ENCODE data around the gene TARDBP. TPM values are rescaled to one million over a fixed set of nuclear protein-coding genes. Genes with fewer than 3 reads are reported as not detected.
"Not testable (repeated sequence)": the region's sequence is repeated elsewhere in the genome, so short reads cannot be mapped to it uniquely, and the experiment has no call there.

The TARDBP gene
- total RNA-seq, 3 donors from 2014 or later (not counting 1 experiment from before 2014, with no cell fraction given) = 148 to 171 (median 161) TPM

- ATAC-seq (no peak), DNase-seq (no peak)
- no peaks in the 10 kb centered on the region for H3K9me3 Mint-ChIP-seq
- Histone ChIP-seq H3K4me1 (ENCODE audit: control insufficient read depth, insufficient read depth, low read length) (no peaks in the 10 kb centered on the region), H3K4me3 (ENCODE audit: low read length) (no peak overlapping the region), H3K9me3 (ENCODE audit: control insufficient read depth, insufficient read depth, low read length) (no peaks in the 10 kb centered on the region), H3K36me3 (ENCODE audit: control insufficient read depth, insufficient read depth, low read length) (peaks cover 84% of the 10 kb centered on the region), H3K27me3 (ENCODE audit: control insufficient read depth, insufficient read depth, low read length) (no peaks in the 10 kb centered on the region), H3K27ac (ENCODE audit: low read length) (no peak overlapping the region)
- no peak overlapping the region for H3K4me3 Mint-ChIP-seq
- H3K4me1 Mint-ChIP-seq = no peaks in the 10 kb centered on the region
- H3K27ac Mint-ChIP-seq = peak overlapping the region; percentile 11 to 41
- no peaks in the 10 kb centered on the region for H3K27me3 Mint-ChIP-seq (ENCODE audit: low read depth in 2 of 2)
- TF ChIP-seq CTCF (IDR thresholded peaks at IDR 0.05) = no peak
- peaks cover 23% of the 10 kb centered on the region for H3K36me3 Mint-ChIP-seq
- intact Hi-C loops (cut with micrococcal nuclease) = no loop called here
- WGBS (ENCODE audit: insufficient coverage) = 90% methylated on average over 15 of the region's 15 CpGs
Observed at GRCh38 chr1:11071463-11072215, 59.2 kb downstream of the TARDBP start.

- Mint-ChIP-seq H3K4me3 (no peak overlapping the region), H3K9me3 (no peaks in the 10 kb centered on the region), H3K36me3 (peaks cover 23% of the 10 kb centered on the region)
Observed at GRCh38 chr1:11072216-11072917, 59.9 kb downstream of the TARDBP start.

GRCh38 chr1:11073398-11073797 lies 60.9 kb downstream of the TARDBP start:
- peaks cover 84% of the 10 kb centered on the region for H3K36me3 ChIP-seq (ENCODE audit: control insufficient read depth, insufficient read depth, low read length)
- peaks cover 24% of the 10 kb centered on the region for H3K36me3 Mint-ChIP-seq
- H3K9me3 Mint-ChIP-seq; intact Hi-C loops (cut with micrococcal nuclease); H3K4me3 Mint-ChIP-seq; H3K27me3 Mint-ChIP-seq (ENCODE audit: low read depth in 2 of 2); H3K27ac Mint-ChIP-seq; ATAC-seq; H3K4me1 Mint-ChIP-seq; H3K4me1 ChIP-seq (ENCODE audit: control insufficient read depth, insufficient read depth, low read length); DNase-seq; H3K27ac ChIP-seq (ENCODE audit: low read length); H3K27me3 ChIP-seq (ENCODE audit: control insufficient read depth, insufficient read depth, low read length); H3K4me3 ChIP-seq (ENCODE audit: low read length); H3K9me3 ChIP-seq (ENCODE audit: control insufficient read depth, insufficient read depth, low read length): not testable (repeated sequence)
- 82% methylated on average over 6 of the region's 7 CpGs for WGBS (ENCODE audit: insufficient coverage)

More at GRCh38 chr1:11072216-11072917, 59.9 kb downstream of the TARDBP start:
- Histone ChIP-seq H3K4me1 (ENCODE audit: control insufficient read depth, insufficient read depth, low read length) (no peaks in the 10 kb centered on the region), H3K9me3 (ENCODE audit: control insufficient read depth, insufficient read depth, low read length) (no peaks in the 10 kb centered on the region), H3K27me3 (ENCODE audit: control insufficient read depth, insufficient read depth, low read length) (no peaks in the 10 kb centered on the region), H3K36me3 (ENCODE audit: control insufficient read depth, insufficient read depth, low read length) (peaks cover 87% of the 10 kb centered on the region), H3K4me3 (ENCODE audit: low read length) (no peak overlapping the region), H3K27ac (ENCODE audit: low read length) (no peak overlapping the region)
- DNase-seq = no peak
- TF ChIP-seq CTCF (IDR thresholded peaks at IDR 0.05) = no peak
- ATAC-seq = no peak
- no peaks in the 10 kb centered on the region for H3K4me1 Mint-ChIP-seq
- no peaks in the 10 kb centered on the region for H3K27me3 Mint-ChIP-seq (ENCODE audit: low read depth in 2 of 2)
- H3K27ac Mint-ChIP-seq = no peak overlapping the region
- WGBS (ENCODE audit: insufficient coverage) = 72% methylated on average over 13 of the region's 13 CpGs
- intact Hi-C loops (cut with micrococcal nuclease) = no loop called here

Other genes with a start within 250 kb of the TARDBP start
- gene CASZ1, start 216.0 kb upstream of the TARDBP start, total RNA-seq = 10 to 100 TPM; 55.9 to 83.0 (median 70.6) TPM
- under 1 TPM in 2 of 3 donors, not detected in 1; 0.16 to 0.20 TPM for gene MASP2, start 34.6 kb downstream of the TARDBP start, total RNA-seq
- 10 to 100 TPM; 23.9 to 30.9 (median 29.2) TPM for gene SRM, start 47.4 kb downstream of the TARDBP start, total RNA-seq
- 10 to 100 TPM; 85.2 to 97.2 (median 94.9) TPM for gene EXOSC10, start 87.2 kb downstream of the TARDBP start, total RNA-seq
- not detected for gene ANGPTL7, start 176.7 kb downstream of the TARDBP start, total RNA-seq
- gene MTOR, start 249.9 kb downstream of the TARDBP start, total RNA-seq = 10 to 100 TPM; 42.7 to 54.6 (median 43.7) TPM